ENCODE data around the gene GPA33. TPM values are rescaled to one million over a fixed set of nuclear protein-coding genes. Genes with fewer than 3 reads are reported as not detected.

The GPA33 gene
- total and polyA plus RNA-seq, 9 of the 15 experiments (the other 6 are each of a cell fraction or from before 2014, with no cell fraction given) = 0.13 TPM; not detected in 8

- no peaks in the 10 kb centered on the region for H4K20me1 ChIP-seq (replicated peaks; ENCODE audit: control insufficient read depth, insufficient read depth, low read length)
- ChIA-PET POLR2A (interaction anchor here (0.7 to 1.3 kb wide), 3 partner anchors 11 to 613 kb away, joined by 3 read pairs; partner anchors contain the start of gene POU2F1), CTCF (ENCODE audit: low intra/inter-chr PET ratio) (no interaction called here)
- FAIRE-seq = no peak
- H2AFZ ChIP-seq (ENCODE audit: low read depth, low read length) = no peak overlapping the region
- H3K4me3 ChIP-seq = no peak overlapping the region
- WGBS (ENCODE audit: insufficient coverage, low coverage, missing lambda C conversion rate) = 1% methylated on average over 6 of the region's 6 CpGs
- no peaks in the 10 kb centered on the region for H3K9me1 ChIP-seq (ENCODE audit: control insufficient read depth, insufficient read depth, low read length)
- intact Hi-C loops (cut with micrococcal nuclease) = no loop called here
- H3K27me3 ChIP-seq (ENCODE audit: control insufficient read depth in 2 of 2, insufficient read depth in 2 of 2, low read length in 2 of 2) = peaks cover 23 to 25% of the 10 kb centered on the region in 2 experiments
- no peaks in the 10 kb centered on the region for H3K4me1 ChIP-seq (replicated peaks in 1 of 2; ENCODE audit: control insufficient read depth in 2 of 2, insufficient read depth in 2 of 2, low read length in 2 of 2)
- BruUV-seq (replicated peaks) = no TSS peak
- H3K9ac ChIP-seq (ENCODE audit: insufficient read depth in 1 of 2, low read depth in 2 of 2, low read length in 2 of 2) = no peak overlapping the region
- ATAC-seq = no peak
- H3K27ac ChIP-seq (ENCODE audit: extremely low read depth, low read depth, low read length) = no peak overlapping the region
- no peaks in the 10 kb centered on the region for H3K36me3 ChIP-seq (ENCODE audit: control insufficient read depth, insufficient read depth, low read length)
- H3K79me2 ChIP-seq (ENCODE audit: control insufficient read depth, insufficient read depth, low read length) = no peaks in the 10 kb centered on the region
- DNase-seq (ENCODE audit: extremely low read depth in 1 of 4, low spot score in 3 of 4) = no peak
- in situ Hi-C loops (cut with MboI) = no loop called here
- TF ChIP-seq POLR2AphosphoS5 (IDR thresholded peaks at IDR 0.05; ENCODE audit: control insufficient read depth, insufficient read depth, low read depth, low read length) (no peak), CBX8 (IDR thresholded peaks at IDR 0.05; ENCODE audit: borderline replicate concordance, extremely low read depth, low read depth, low read length, poor library complexity, severe bottlenecking) (peak; percentile 66)
- no peak overlapping the region for H3K4me2 ChIP-seq (ENCODE audit: insufficient read depth, low read length)
- no peaks in the 10 kb centered on the region for H3K9me3 ChIP-seq (replicated peaks; ENCODE audit: control insufficient read depth, insufficient read depth, low read depth, low read length)
Observed at GRCh38 chr1:167104256-167104633, 14.1 kb upstream of the GPA33 start.

- CTCF ChIA-PET (ENCODE audit: low intra/inter-chr PET ratio) = no interaction called here
- H3K27ac ChIP-seq (ENCODE audit: extremely low read depth, low read depth, low read length) = no peak overlapping the region
- TF ChIP-seq ZKSCAN3 (CRISPR knock-in tag; IDR thresholded peaks at IDR 0.05) = no peak
- no peak for TF ChIP-seq DIDO1 (tag; IDR thresholded peaks at IDR 0.05; ENCODE audit: low read depth)
- no peak for TF ChIP-seq ZNF764 (CRISPR knock-in tag; IDR thresholded peaks at IDR 0.05; ENCODE audit: low read depth)
- no peak for TF ChIP-seq FOXM1 (IDR thresholded peaks at IDR 0.05; ENCODE audit: low read depth)
- no peak for TF ChIP-seq FOXM1 (CRISPR knock-in tag; IDR thresholded peaks at IDR 0.05; ENCODE audit: low read depth)
- TF ChIP-seq KHSRP (IDR thresholded peaks at IDR 0.05) = no peak
- no peak for TF ChIP-seq ETV6 (IDR thresholded peaks at IDR 0.05; ENCODE audit: borderline replicate concordance in 1 of 2, low read depth in 2 of 2, low read length in 1 of 2)
- no peak for TF ChIP-seq ETV6 (CRISPR knock-in tag; IDR thresholded peaks at IDR 0.05; ENCODE audit: borderline replicate concordance)
- no peak for TF ChIP-seq ZNF239 (CRISPR knock-in tag; IDR thresholded peaks at IDR 0.05)
- TF ChIP-seq SAFB2 (IDR thresholded peaks at IDR 0.05; ENCODE audit: borderline replicate concordance, low read depth, low read length, severe bottlenecking) = no peak
- no peak for TF ChIP-seq CBFB (CRISPR knock-in tag; IDR thresholded peaks at IDR 0.05)
- no peak for TF ChIP-seq KLF13 (tag; IDR thresholded peaks at IDR 0.05; ENCODE audit: borderline replicate concordance, low read depth)
- TF ChIP-seq ASH1L (IDR thresholded peaks at IDR 0.05; ENCODE audit: borderline replicate concordance, low read depth, partially characterized antibody) = no peak
Observed at GRCh38 chr1:167102906-167103573, 12.9 kb upstream of the GPA33 start.

More at GRCh38 chr1:167102906-167103573, 12.9 kb upstream of the GPA33 start:
- POLR2A ChIA-PET = interaction anchor here (0.8 to 1.4 kb wide), 2 partner anchors 9 to 13 kb away, joined by 3 read pairs; no protein-coding TSS in a partner anchor
- H3K9me1 ChIP-seq (ENCODE audit: control insufficient read depth, insufficient read depth, low read length) = no peaks in the 10 kb centered on the region
- 2% methylated on average over 5 of the region's 5 CpGs for WGBS (ENCODE audit: insufficient coverage, low coverage, missing lambda C conversion rate)
- BruUV-seq (replicated peaks) = no TSS peak
- intact Hi-C loops (cut with micrococcal nuclease) (no loop called here), in situ Hi-C loops (cut with MboI) (no loop called here)
- FAIRE-seq = no peak
- H4K20me1 ChIP-seq (replicated peaks; ENCODE audit: control insufficient read depth, insufficient read depth, low read length) = no peaks in the 10 kb centered on the region
- no peak for DNase-seq (ENCODE audit: extremely low read depth in 1 of 4, low spot score in 3 of 4)
- no peaks in the 10 kb centered on the region for H3K36me3 ChIP-seq (ENCODE audit: control insufficient read depth, insufficient read depth, low read length)
- H3K9me3 ChIP-seq (replicated peaks; ENCODE audit: control insufficient read depth, insufficient read depth, low read depth, low read length) = no peaks in the 10 kb centered on the region
- no peak overlapping the region for H2AFZ ChIP-seq (ENCODE audit: low read depth, low read length)
- H3K27me3 ChIP-seq (ENCODE audit: control insufficient read depth in 2 of 2, insufficient read depth in 2 of 2, low read length in 2 of 2) = peaks cover 20 to 25% of the 10 kb centered on the region in 2 experiments
- H3K4me1 ChIP-seq (replicated peaks in 1 of 2; ENCODE audit: control insufficient read depth in 2 of 2, insufficient read depth in 2 of 2, low read length in 2 of 2) = no peaks in the 10 kb centered on the region
- H3K4me3 ChIP-seq = no peak overlapping the region
- no peak overlapping the region for H3K9ac ChIP-seq (ENCODE audit: insufficient read depth in 1 of 2, low read depth in 2 of 2, low read length in 2 of 2)
- ATAC-seq = no peak
- no peaks in the 10 kb centered on the region for H3K79me2 ChIP-seq (ENCODE audit: control insufficient read depth, insufficient read depth, low read length)
- no peak overlapping the region for H3K4me2 ChIP-seq (ENCODE audit: insufficient read depth, low read length)
